ENCODE results near the gene HSD17B3. TPM values are rescaled to one million over a fixed set of nuclear protein-coding genes. Genes with fewer than 3 reads are reported as not detected.

The HSD17B3 gene
- total and polyA plus RNA-seq, 4 donors: 0.37 to 4.4 (median 0.41) TPM; not detected in 1

- Histone ChIP-seq H3K27me3 (ENCODE audit: control insufficient read depth in 3 of 3, insufficient read depth in 3 of 3, low read length in 2 of 3) (no peaks in the 10 kb centered on the region), H3K27ac (ENCODE audit: low read depth in 1 of 2, low read length in 1 of 2) (no peak overlapping the region), H3K4me1 (ENCODE audit: control insufficient read depth in 5 of 5, insufficient read depth in 5 of 5, low read length in 5 of 5) (peaks cover 0 to 12% (median 0%) of the 10 kb centered on the region in 5 donors), H3K36me3 (ENCODE audit: control insufficient read depth in 4 of 4, insufficient read depth in 4 of 4, low read length in 4 of 4) (no peaks in the 10 kb centered on the region), H3K4me3 (no peak overlapping the region), H3K9ac (ENCODE audit: insufficient read depth in 1 of 2, low read length in 2 of 2) (no peak overlapping the region), H3K9me3 (ENCODE audit: control insufficient read depth in 4 of 4, insufficient read depth in 3 of 4, low read length in 3 of 4) (peaks cover 0 to 6% (median 1%) of the 10 kb centered on the region in 4 donors)
- ATAC-seq (ENCODE audit: insufficient read depth, low FRiP score) (no peak), DNase-seq (no peak)
- 94 to 96% methylated on average over 13 of the region's 13 CpGs for WGBS, 2 donors
- TF ChIP-seq, protein P1, sequence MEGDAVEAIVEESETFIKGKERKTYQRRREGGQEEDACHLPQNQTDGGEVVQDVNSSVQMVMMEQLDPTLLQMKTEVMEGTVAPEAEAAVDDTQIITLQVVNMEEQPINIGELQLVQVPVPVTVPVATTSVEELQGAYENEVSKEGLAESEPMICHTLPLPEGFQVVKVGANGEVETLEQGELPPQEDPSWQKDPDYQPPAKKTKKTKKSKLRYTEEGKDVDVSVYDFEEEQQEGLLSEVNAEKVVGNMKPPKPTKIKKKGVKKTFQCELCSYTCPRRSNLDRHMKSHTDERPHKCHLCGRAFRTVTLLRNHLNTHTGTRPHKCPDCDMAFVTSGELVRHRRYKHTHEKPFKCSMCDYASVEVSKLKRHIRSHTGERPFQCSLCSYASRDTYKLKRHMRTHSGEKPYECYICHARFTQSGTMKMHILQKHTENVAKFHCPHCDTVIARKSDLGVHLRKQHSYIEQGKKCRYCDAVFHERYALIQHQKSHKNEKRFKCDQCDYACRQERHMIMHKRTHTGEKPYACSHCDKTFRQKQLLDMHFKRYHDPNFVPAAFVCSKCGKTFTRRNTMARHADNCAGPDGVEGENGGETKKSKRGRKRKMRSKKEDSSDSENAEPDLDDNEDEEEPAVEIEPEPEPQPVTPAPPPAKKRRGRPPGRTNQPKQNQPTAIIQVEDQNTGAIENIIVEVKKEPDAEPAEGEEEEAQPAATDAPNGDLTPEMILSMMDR (IDR thresholded peaks at IDR 0.05; ENCODE audit: control extremely low read depth, extremely low read depth): no peak
These were observed 98.8 kb downstream of the HSD17B3 start for GRCh38 chr9:96202971-96203780.

- DNase-seq (no peak), ATAC-seq (ENCODE audit: insufficient read depth, low FRiP score) (no peak)
- Histone ChIP-seq H3K4me1 (ENCODE audit: control insufficient read depth in 5 of 5, insufficient read depth in 5 of 5, low read length in 5 of 5) (peaks cover 0 to 12% (median 0%) of the 10 kb centered on the region in 5 donors), H3K27me3 (ENCODE audit: control insufficient read depth in 3 of 3, insufficient read depth in 3 of 3, low read length in 2 of 3) (no peaks in the 10 kb centered on the region), H3K4me3 (no peak overlapping the region), H3K27ac (ENCODE audit: low read depth in 1 of 2, low read length in 1 of 2) (no peak overlapping the region), H3K9me3 (ENCODE audit: control insufficient read depth in 4 of 4, insufficient read depth in 3 of 4, low read length in 3 of 4) (peaks cover 0 to 6% (median 1%) of the 10 kb centered on the region in 4 donors), H3K36me3 (ENCODE audit: control insufficient read depth in 4 of 4, insufficient read depth in 4 of 4, low read length in 4 of 4) (no peaks in the 10 kb centered on the region), H3K9ac (ENCODE audit: insufficient read depth in 1 of 2, low read length in 2 of 2) (no peak overlapping the region)
- WGBS, 2 donors: 91 to 93% methylated on average over 6 of the region's 6 CpGs
- TF ChIP-seq, protein P1 (IDR thresholded peaks at IDR 0.05; ENCODE audit: control extremely low read depth, extremely low read depth): no peak
These were observed 100.8 kb downstream of the HSD17B3 start for GRCh38 chr9:96201140-96201539.

- no peak for ATAC-seq (ENCODE audit: insufficient read depth, low FRiP score)
- TF ChIP-seq, protein P1 (IDR thresholded peaks at IDR 0.05; ENCODE audit: control extremely low read depth, extremely low read depth): no peak
- no peak for DNase-seq
- H3K4me3 ChIP-seq: no peak overlapping the region
- no peaks in the 10 kb centered on the region for H3K27me3 ChIP-seq (ENCODE audit: control insufficient read depth in 3 of 3, insufficient read depth in 3 of 3, low read length in 2 of 3)
- H3K36me3 ChIP-seq (ENCODE audit: control insufficient read depth in 4 of 4, insufficient read depth in 4 of 4, low read length in 4 of 4): no peaks in the 10 kb centered on the region
- no peak overlapping the region for H3K9ac ChIP-seq (ENCODE audit: insufficient read depth in 1 of 2, low read length in 2 of 2)
- WGBS, 2 donors: 27 to 49% methylated on average over 5 of the region's 5 CpGs
- peaks cover 0 to 8% (median 0%) of the 10 kb centered on the region in 5 donors for H3K4me1 ChIP-seq (ENCODE audit: control insufficient read depth in 5 of 5, insufficient read depth in 5 of 5, low read length in 5 of 5)
- no peak overlapping the region for H3K27ac ChIP-seq (ENCODE audit: low read depth in 1 of 2, low read length in 1 of 2)
- peaks cover 0 to 4% (median 0%) of the 10 kb centered on the region in 4 donors for H3K9me3 ChIP-seq (ENCODE audit: control insufficient read depth in 4 of 4, insufficient read depth in 3 of 4, low read length in 3 of 4)
These were observed 103.0 kb downstream of the HSD17B3 start for GRCh38 chr9:96199006-96199405.
